DND-41 (cell line): Measurements from ENCODE around the gene RCAN2.

Experiments used
- ATAC-seq: fragments of 200-7000 bp; cut with Tn5 transposase; 3 replicates; pipeline ENCODE4 v1.9.1; 2021; ENCODE audit warnings: low read depth; ENCODE audit not compliant: insufficient read depth
- DNase-seq: peaks from one replicate; pipeline ENCODE4 v3.0.0-alpha.2; 2020
- H2AFZ ChIP-seq: 2 replicates; pipeline ENCODE4 v1.6.0; 2012; ENCODE audit warnings: low read depth, low read length
- H3K27ac ChIP-seq: 2 replicates; pipeline ENCODE4 v1.5.1; 2012; ENCODE audit warnings: low read length, inconsistent platforms
- H3K27me3 ChIP-seq: fragments of 200-600 bp; sonication (generic); 2 replicates; pipeline ENCODE4 v1.6.0; 2012; ENCODE audit warnings: low read length, mild to moderate bottlenecking, inconsistent platforms; ENCODE audit not compliant: insufficient read depth, poor library complexity
- H3K36me3 ChIP-seq: 2 replicates; pipeline ENCODE4 v1.5.1; 2012; ENCODE audit warnings: low read length, inconsistent platforms; ENCODE audit not compliant: insufficient read depth
- H3K4me1 ChIP-seq: 2 replicates; pipeline ENCODE4 v1.5.1; 2012; ENCODE audit warnings: mild to moderate bottlenecking, low read length; ENCODE audit not compliant: insufficient read depth
- H3K4me2 ChIP-seq: 2 replicates; pipeline ENCODE4 v1.6.0; 2012; ENCODE audit warnings: mild to moderate bottlenecking, moderate library complexity, low read length, inconsistent platforms; ENCODE audit not compliant: insufficient read depth
- H3K4me3 ChIP-seq, 2 experiments: fragments of 200-600 bp in 1 of 2; shearing (Covaris generic) in 1 of 2; 2 replicates each; pipeline ENCODE4 v1.5.1; 2012 to 2016; ENCODE audit warnings: inconsistent platforms in 2 of 2, low read length in 2 of 2, mild to moderate bottlenecking in 2 of 2, low read depth in 1 of 2, moderate library complexity in 1 of 2
- H3K79me2 ChIP-seq: 2 replicates; pipeline ENCODE4 v1.6.0; 2012; ENCODE audit warnings: low read length, inconsistent platforms; ENCODE audit not compliant: insufficient read depth
- H3K9ac ChIP-seq: 2 replicates; pipeline ENCODE4 v1.6.0; 2012; ENCODE audit warnings: low read depth, mild to moderate bottlenecking, inconsistent platforms, low read length, moderate library complexity
- H3K9me3 ChIP-seq: 2 replicates; pipeline ENCODE4 v1.5.1; 2012; ENCODE audit warnings: low read length, moderate library complexity, mild to moderate bottlenecking, inconsistent platforms; ENCODE audit not compliant: insufficient read depth, severe bottlenecking
- H4K20me1 ChIP-seq: 2 replicates; pipeline ENCODE4 v1.6.0; 2012; ENCODE audit warnings: low read length; ENCODE audit not compliant: insufficient read depth
- CTCF ChIP-seq: IDR thresholded peaks from 2 replicates; pipeline ENCODE4 v1.5.1; 2012; ENCODE audit warnings: borderline replicate concordance, low read length, moderate library complexity, mild to moderate bottlenecking; ENCODE audit not compliant: poor library complexity, severe bottlenecking; ENCODE audit errors: extremely low read depth
- EZH2 ChIP-seq: IDR thresholded peaks from 3 replicates; pipeline ENCODE4 v1.6.1; 2012; ENCODE audit warnings: borderline replicate concordance, low read depth, mild to moderate bottlenecking, moderate library complexity, low read length, inconsistent platforms; ENCODE audit not compliant: severe bottlenecking

The RCAN2 gene

GRCh38 chr6:46347669-46348068 lies 143.6 kb downstream of the RCAN2 start:
- Histone ChIP-seq H3K4me3 (no peak overlapping the region), H2AFZ (no peak overlapping the region), H3K27me3 (no peaks in the 10 kb centered on the region), H3K4me2 (no peak overlapping the region), H3K27ac (no peak overlapping the region), H3K79me2 (no peaks in the 10 kb centered on the region), H3K4me1 (no peaks in the 10 kb centered on the region), H3K36me3 (no peaks in the 10 kb centered on the region), H3K9me3 (no peaks in the 10 kb centered on the region), H4K20me1 (no peaks in the 10 kb centered on the region), H3K9ac (no peak overlapping the region)
- DNase-seq (no peak), ATAC-seq (no peak)
- no peak for TF ChIP-seq EZH2

- Histone ChIP-seq H3K27ac (no peak overlapping the region), H3K4me1 (no peaks in the 10 kb centered on the region), H3K4me2 (no peak overlapping the region), H3K4me3 (no peak overlapping the region), H3K9me3 (no peaks in the 10 kb centered on the region), H3K9ac (no peak overlapping the region), H3K79me2 (no peaks in the 10 kb centered on the region), H2AFZ (no peak overlapping the region), H3K36me3 (no peaks in the 10 kb centered on the region), H4K20me1 (no peaks in the 10 kb centered on the region), H3K27me3 (no peaks in the 10 kb centered on the region)
- ATAC-seq (no peak), DNase-seq (no peak)
- TF ChIP-seq CTCF, result no peak
- TF ChIP-seq EZH2, result no peak
Observed at GRCh38 chr6:46340246-46340645, 151.0 kb downstream of the RCAN2 start.

- no peaks in the 10 kb centered on the region for H3K36me3 ChIP-seq
- no peak overlapping the region for H3K4me2 ChIP-seq
- TF ChIP-seq CTCF, result no peak
- no peak for TF ChIP-seq EZH2
- DNase-seq, result no peak
- ATAC-seq, result no peak
- H3K9ac ChIP-seq, result no peak overlapping the region
- H3K27ac ChIP-seq, result no peak overlapping the region
- H3K27me3 ChIP-seq, result no peaks in the 10 kb centered on the region
- no peaks in the 10 kb centered on the region for H3K4me1 ChIP-seq
- no peaks in the 10 kb centered on the region for H4K20me1 ChIP-seq
- no peaks in the 10 kb centered on the region for H3K9me3 ChIP-seq
- no peaks in the 10 kb centered on the region for H3K79me2 ChIP-seq
- no peak overlapping the region for H3K4me3 ChIP-seq
- H2AFZ ChIP-seq, result no peak overlapping the region
Observed at GRCh38 chr6:46338131-46338530, 153.1 kb downstream of the RCAN2 start.

GRCh38 chr6:46334442-46334841 lies 156.8 kb downstream of the RCAN2 start:
- Histone ChIP-seq H3K27ac (no peak overlapping the region), H3K27me3 (peaks cover 4% of the 10 kb centered on the region), H3K79me2 (no peaks in the 10 kb centered on the region), H4K20me1 (no peaks in the 10 kb centered on the region), H3K36me3 (no peaks in the 10 kb centered on the region), H3K4me2 (no peak overlapping the region), H3K9ac (no peak overlapping the region), H2AFZ (no peak overlapping the region), H3K4me1 (no peaks in the 10 kb centered on the region), H3K9me3 (no peaks in the 10 kb centered on the region), H3K4me3 (no peak overlapping the region)
- ATAC-seq (no peak), DNase-seq (no peak)
- no peak for TF ChIP-seq EZH2
- TF ChIP-seq CTCF, result no peak
